ENCODE data around the gene ELOVL7.
A peak's percentile ranks its signal among the peaks of the same experiment; 100 is the strongest.
"Not testable (repeated sequence)": the region's sequence is repeated elsewhere in the genome, so short reads cannot be mapped to it uniquely, and the experiment has no call there.

The ELOVL7 gene

DNA sequence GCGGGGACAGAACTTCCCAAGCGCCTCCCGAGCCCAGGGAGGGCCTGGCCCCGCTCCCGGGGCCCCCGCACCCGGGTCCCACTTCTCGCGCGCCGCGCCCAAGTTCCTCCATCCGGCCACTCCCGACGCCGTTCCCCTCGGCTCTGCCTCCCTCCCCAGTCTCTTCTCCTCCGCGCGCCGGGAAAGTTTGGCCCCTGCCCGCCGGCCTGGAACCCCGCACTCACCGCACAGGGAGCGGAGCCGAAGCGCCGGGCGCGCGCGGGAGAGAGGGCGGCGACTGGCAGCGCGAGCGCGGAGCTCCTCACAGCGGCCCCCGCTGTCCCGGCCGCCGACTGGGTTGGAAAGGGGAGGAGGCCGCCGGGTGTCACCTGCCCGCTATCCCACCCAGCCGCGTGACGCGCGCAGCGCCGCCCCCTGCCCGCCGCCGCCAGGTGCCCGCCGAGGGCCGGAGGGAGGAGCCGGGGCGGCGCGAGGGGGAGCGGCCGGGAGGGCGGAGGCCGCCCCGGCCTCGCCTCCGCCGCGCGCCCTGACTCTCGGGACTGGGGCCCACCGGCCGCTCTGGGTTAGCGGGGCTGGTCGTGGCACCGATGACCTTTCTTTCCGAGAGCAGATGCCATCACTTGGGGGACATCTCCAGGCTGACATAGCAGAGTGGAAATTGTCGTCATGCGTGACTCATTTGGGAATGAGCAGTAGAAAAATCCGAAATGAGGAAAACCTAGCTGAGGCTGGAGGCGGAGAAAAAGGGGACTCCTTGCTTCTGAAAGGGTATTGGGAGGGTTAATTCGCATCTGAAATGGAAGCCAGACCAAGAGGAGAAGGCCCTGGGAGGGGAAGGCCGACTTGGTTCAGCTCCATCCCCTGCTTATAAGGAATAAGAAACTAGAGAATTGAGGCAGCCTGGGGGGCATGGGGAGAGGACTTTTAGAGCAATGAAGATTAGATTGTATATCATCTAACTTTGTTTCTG is at the start of gene ELOVL7:
Gene ELOVL7, minus strand, starts transcription at position 334 of the 970 bp plus-strand sequence. CDS start 56,872 bp downstream, outside the sequence.
- DNase-seq: peak; percentile 58

DNA sequence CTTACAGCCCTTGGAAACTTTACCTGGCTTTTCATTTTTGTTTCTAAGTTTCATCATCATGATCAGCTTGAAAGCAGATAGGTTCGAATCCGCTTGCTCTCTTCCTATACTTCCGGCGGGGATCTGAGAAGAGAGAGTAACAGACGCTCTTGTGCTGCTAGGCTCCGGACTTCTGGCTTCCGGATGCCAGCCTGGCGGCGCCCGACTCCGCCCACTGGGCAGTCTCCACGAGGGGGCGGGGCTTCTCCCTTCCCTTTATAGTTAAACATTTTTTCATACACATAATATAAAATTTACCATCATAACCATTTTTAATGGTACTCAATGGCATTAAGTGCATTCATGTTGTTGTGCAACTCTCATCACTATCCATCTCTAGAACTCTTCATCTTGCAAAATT is 49.5 kb upstream of the ELOVL7 start:
- DNase-seq: no peak

DNA sequence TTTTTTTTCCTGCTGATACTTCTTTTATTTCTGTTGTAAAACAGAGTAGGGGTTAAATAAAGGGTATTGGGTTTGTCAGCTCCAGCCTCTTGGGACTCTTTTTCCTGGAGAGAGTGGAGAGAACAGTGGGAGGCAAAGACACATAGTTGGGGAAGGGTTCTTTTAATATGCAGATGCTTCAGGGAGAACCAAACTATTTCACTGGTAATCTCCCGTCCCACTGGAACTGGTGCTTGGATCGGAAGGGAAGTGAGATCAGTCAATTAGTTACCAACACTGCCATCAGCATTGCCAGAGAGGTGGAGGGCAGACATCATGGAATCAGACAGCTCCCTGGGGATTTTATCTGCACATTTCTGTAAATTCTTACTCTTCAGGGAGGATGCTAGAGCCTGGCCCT is 47.6 kb upstream of the ELOVL7 start:
- DNase-seq: no peak

DNA sequence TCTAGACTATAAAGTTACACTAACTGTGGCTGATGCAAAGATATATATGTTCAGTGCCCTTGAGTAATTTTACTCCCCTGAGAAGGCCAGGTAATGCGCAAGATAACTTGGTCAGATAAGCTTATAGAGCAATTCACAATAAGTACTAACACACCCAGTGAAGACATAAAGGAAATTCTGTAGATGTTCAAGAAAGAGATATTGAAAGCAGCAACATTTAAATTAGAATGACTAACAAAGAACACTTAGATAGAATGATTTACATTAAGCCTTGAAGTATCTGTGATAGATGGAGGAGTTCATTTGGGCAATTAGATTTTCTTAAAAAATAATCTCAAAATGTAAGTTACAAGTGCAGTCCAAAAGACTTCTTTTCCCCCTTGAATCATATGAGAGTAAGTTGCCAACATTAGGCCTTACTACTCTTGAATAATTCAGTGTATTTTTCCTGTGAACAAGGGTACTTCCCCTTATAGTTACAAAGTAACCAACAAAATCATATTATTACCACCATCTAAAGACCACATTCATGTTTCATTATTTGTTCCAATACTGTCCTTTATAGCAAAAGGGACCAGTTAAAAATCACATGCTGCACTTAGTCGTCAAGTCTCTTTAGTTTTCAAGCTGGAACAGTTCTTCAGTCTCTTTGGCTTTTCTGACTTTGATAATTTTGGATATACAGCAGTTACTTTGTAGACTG is 44.4 kb upstream of the ELOVL7 start:
- DNase-seq: no peak

DNA sequence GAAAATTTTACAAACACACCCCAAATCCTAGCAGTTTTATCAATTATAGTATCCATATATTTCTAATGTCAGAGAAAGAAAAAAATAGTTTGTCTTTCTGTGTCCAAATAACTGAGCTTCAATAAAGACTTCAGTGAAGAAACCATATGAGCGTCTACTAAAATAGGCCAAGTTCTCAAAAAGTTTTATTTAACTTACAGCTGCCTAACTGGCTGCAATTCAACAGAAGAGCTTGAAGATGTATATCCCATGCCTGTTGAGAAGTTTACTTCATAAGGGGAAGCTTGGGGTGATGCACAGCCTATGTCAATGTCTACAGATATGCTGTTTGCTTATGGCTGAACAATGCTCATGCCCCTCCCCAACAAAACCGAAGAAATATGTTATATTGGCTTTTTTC is 43.7 kb upstream of the ELOVL7 start:
- no peak for DNase-seq

DNA sequence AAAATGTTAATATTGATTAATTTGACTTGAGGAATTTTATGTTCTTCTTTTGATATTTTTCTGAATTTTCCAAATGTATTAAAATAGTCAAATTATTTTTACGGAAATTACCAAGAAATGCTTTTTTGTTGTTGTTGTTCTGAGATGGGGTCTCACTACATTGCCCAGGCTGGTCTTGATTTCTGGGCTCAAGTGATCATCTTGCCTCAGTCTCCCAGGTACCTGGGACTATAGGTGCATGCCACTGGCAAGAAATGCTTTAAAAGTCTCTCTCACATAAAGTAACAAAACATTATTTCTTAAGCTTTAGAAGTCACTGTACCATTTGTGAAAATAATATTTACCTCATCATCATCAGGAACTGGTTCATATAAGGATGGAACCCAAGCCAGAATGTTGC is 43.0 kb upstream of the ELOVL7 start:
- DNase-seq: no peak

DNA sequence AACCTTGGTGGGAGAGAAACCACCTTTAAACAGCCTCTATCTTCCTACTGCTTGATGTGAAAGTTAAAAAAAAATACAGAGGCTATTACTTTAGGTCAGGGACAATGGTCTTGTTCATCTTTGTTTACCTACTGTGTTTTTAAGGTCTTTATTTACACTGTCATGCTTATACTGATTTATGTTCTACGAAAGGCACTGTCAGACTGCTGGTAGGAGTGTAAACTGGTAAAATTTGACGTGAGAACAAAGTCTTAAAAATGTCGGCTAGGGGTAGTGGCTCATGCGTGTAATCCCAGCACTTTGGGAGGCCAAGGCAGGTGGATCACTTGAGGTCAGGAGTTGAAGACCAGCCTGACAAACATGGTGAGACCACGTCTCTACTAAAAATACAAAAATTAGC is 42.1 kb upstream of the ELOVL7 start:
- no peak for DNase-seq

DNA sequence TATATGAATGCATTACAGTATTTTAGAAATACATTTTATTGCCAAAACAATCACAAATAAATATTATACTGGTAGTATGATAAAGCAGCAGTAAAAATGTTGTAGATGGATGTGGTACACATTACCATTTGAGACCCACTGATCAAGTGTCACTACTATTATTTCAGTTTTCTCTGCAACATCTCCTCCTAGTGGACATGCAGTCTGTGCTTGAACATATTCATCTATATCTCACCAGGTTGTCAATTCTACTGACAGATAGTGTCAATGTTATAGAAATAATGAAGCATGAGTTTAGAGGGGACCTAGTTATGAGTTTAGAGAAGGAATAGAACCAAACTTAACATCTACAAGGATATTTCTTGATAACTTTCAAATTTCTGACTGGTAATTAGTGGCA is 39.2 kb upstream of the ELOVL7 start:
- DNase-seq: no peak

DNA sequence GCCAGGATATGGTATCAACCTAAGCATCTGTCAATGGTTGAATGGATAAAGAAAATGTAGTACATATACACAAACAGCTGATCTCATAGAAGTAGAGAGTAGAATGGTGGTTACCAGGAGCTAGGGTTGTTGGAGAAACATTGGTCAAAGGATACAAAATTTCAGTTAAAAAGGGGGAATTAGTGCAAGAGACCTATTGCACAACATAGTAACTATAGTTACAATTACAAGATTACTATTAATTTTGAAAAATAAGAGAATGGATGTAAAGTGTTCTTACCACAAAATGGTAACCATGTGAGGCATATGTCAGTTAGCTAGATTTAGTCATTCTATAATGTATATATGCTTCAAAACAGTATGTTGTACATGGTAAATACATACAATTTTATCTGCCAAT is 28.8 kb upstream of the ELOVL7 start:
- DNase-seq: no peak

DNA sequence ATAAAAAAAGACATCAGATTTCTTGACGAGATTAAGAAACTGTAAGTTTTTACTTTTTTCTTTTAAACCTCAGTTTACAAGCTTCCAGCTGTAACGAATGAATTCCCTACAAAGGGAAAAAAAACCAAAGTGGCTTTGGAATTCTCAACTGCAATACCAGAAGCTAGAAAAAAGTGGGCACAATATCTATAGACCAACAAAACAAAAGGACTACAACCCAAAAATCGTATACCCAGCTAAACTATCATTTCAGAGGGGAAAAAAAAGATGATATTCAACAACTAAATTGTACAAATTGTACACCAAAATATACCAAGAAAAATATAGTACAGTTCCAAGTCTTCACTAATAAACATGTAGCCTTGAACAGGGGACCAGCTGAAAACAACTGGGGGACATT is 26.8 kb upstream of the ELOVL7 start:
- DNase-seq: no peak

DNA sequence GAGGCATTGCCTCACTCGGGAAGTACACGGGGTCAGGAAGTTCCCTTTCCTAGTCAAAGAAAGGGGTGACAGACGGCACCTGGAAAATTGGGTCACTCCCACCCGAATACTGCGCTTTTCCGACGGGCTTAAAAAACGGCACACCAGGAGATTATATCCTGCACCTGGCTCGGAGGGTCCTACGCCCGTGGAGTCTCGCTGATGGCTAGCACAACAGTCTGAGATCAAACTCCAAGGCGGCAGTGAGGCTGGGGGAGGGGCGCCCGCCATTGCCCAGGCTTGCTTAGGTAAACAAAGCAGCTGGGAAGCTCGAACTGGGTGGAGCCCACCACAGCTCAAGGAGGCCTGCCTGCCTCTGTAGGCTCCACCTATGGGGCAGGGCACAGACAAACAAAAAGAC is 16.5 kb upstream of the ELOVL7 start:
- DNase-seq: not testable (repeated sequence)

DNA sequence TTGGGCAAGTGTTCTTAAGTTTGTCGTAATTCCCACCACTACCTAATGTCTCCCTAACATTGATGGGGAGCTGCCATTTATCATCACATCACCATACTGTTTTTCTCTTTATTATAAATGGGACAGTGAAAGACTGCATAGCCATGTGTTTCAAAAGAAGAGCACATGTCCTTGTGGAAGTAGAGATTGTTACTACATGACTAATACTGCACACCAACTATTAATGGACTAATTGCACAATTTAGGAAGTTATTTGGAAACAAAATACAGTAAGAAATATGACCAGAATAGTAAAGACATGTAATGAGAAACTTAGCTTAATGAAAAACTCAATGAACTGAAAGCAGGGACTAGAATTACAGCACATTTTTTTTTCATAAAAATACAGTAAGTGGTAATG is 12.0 kb upstream of the ELOVL7 start:
- DNase-seq: no peak

DNA sequence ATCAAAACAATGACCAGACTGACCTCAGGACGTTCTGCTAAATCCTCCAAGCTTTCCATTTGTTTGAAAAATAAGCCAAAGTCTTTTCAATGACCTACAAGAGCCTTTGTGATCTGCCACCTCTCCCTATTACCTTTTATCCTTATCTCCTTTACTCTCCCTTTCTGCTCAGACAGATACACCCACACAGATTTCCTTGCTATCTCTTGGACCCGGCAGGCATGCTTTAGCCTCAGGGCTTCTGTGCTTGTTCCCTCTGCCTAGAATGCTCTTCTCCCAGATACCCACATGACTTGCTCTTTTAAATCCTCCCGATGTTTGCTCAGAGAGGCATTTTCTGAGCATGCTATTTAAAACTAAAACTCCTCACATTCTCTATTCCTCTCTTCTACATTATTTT is 8.9 kb upstream of the ELOVL7 start:
- DNase-seq: no peak

DNA sequence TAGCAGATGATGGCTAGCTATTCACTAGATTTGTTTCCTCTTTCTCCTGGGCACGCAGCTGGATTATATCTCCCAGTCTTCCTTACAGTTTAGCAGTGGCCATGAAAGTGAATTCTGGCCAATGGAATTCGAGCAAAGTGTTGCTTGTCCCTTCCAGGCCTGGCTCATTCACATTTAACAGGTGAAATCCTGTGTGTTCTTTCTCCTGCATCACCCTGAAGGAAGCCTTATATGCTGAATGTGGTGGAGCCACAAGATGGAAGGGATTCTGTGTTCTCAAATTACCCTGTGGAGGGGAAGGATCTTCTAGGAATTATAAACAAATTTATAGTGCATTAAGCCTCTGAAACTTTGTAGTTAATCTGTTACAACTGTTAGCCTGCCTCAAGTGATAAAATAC is 8.2 kb upstream of the ELOVL7 start:
- DNase-seq: no peak

DNA sequence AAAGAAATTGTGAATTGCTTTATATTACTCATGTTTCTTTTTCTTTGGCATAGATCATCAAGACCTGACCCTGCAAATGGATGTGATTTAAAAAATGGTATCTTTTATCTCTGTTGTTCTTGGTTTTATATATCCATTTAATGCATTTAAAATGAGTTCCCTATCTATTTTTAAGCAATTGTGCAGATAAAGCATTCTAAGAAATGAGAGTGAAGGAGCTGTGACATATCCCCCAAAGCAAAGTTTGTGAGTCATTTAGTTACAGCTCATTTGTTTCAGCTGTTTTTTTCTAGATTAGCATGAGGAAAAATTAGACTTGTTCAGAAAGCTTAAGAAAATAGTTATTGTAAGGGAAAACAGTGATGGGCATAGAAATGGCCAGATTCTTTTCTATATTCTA is 7.6 kb upstream of the ELOVL7 start:
- no peak for DNase-seq

DNA sequence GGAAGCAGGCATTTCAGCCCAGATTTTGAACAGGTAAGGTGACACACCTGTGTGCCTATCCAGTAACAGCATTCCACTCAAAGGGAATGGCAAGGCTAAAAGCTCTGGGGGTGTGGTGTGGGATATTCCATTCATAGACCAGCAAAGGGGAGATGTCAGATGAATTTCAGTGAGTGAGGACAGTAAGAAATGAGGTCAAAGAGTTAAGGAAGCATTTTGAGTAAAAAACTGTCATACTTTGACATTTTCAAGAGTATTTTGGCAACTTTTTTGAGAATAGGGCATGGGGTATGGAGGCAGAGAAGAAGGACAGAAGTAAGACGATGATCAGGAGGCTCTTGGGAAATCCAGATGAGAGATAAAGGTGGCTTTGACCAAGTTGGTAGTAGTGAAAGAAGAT is 2.2 kb upstream of the ELOVL7 start:
- DNase-seq: no peak

DNA sequence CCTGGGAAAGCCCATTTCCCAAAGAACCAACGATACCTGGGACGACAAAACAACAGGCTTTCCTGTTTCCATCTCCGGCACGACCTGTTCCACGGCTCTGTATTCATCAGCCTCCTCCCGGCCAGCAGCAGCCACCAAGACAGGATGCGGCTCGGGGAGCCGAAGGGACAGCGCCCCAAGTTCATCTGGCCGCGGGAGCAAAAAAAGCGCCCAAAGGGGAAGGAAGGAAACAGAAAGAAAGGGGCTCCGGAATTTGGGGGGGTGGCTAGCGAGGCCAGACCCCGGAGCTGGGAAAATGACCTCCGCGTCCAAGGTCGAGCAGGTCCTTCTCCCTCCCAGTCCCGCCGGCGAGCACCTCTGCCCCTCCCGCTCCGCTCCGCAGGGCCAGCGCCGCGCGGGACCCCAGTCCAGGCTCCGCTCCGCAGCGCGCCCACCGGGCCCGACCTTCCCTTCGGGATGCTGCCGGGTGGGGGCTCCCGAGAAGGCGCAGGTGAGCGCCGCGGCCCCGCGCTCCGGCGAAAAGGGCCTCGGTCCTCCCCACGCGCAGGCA is 608 bp downstream of the ELOVL7 start:
- DNase-seq: no peak

DNA sequence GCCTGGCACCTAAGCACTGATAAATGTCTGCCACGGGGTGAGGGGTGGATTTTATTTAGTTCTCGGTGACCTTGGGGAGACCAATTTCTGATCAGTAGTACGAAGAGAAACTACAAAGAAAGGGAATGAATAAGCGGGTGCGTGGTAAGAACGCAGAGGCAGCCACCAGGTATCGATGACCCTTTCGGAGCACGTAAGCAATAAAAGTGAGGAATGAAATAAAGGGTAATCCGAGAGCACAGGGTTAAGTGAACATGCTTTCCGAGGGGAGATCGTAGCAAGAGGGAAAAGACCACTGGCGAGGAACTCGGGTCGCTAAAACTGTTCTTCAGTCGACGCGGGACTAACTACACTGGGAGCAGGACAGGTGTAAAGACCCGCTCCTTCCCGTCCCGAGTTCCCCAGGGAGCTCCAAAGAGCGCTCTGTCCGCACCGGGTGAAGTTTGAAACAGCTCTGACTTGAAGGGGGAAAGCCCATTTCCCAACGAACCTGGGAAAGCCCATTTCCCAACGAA is 1.1 kb downstream of the ELOVL7 start:
- DNase-seq: no peak

DNA sequence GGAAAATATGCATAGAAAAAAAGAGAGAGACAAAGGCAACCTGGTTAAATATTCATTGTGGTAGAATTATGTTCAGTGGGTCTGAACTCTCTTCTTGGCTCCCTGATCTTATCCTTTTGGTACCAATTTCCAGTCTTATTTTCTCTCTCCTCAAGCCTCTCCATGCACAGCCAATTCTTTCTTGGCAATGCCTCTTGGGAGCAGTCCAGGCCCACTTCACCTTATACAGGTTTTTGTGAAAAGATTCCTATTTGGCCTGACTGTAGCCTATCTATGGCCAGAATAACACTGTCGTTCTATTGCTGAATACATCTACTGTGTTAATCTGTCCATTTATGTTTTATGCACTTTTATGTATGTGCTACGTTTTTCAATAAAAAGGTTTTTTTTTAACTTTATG is 2.7 kb downstream of the ELOVL7 start:
- DNase-seq: no peak

DNA sequence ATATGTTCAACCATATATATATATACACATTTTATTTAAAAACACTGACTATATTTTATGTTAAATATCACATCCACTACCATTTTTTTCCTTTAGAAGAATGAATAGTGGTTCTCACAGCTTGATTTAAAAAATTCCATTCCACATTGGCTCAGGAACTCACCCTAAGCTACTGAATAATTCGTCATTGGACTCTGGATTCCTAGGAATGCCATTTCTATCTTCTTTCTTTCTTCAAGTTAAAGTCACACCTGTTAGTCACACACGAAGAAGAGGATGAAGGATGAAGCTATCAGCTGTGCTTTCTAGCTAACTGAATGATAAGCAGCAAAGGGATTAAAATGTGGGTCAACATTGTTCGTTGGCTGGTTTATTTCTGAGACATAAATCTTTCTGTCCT is 7.9 kb downstream of the ELOVL7 start:
- DNase-seq: no peak

DNA sequence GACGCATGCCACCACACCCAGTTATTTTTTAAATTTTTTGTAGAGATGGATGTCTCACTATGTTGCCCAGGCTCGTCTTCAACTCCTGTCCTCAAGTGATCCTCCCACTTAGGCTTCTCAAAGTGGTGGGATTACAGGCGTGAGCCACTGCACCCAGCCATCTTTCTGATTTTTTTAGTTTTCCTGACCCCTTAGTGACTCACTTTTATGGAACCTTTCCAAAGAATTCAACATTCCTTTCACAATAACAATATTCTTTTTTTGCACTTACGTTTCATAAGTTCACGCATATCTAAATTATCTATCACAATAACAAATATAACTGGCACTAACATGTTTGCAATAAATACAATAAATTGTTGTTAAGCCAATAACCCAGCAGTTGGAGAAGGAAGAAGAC is 8.5 kb downstream of the ELOVL7 start:
- DNase-seq: no peak

DNA sequence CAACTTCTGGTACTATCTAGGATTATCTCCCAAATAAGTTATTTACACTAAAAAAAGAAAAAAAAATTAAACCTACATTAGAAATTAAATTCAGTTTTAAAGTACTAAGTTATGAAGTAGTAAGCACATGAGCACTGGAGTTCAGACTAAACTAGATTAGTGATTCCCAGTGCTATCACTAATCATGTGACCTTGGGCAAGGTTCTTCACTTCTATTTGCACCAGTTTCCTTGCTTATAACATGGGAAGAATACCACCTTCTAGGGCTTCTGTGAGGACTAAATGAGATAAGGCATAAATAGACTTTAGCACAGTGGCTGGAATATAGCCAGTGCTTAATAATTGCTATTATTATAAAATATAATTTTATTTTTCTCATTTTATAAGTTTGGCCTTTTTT is 10.5 kb downstream of the ELOVL7 start:
- DNase-seq: no peak

DNA sequence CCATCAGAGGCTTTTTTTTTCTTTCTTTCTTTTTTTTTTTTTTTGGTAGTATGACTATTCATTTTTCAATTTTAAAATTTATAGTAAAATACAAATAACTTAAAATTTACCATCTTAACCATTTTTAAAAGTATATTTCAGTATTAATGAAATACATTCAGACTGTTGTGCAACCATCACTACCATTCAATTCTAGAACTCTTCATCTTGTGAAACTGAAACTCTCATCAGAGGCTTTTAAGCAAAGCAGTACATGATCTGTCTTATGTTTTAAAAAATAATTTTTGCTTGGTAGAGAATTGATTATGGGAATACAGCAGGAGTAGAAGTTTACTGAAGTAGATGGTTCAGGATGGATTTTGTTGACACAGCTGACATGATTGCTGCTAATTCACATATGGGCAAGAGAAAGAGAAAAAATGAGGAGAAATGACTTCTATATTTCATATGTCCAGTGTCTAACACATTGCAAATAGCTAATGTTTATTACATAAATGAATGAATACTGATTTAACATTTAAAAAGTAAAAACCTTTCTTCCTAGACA is 13.4 kb downstream of the ELOVL7 start:
- no peak for DNase-seq

All from NCI-H2171 (cell line).